ENCODE data around the gene SP140L.

DNA sequence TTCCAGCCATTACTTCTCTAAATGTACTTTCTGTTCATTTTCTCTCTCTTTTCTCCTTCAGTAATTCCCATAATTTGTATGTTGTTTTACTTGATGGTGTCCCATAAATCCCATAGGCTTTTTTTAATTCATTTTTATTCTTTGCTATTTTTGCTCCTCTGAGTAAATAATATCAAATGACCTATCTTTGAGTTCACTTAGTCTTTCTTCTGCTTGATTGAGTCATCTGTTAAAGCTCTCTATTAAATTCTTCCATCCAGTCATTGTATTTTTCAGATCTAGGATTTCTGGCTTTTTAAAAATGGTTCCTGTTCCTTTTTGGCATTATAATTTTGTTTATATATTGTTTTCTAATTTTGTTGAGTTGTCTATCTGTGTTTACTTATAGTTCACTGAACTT lies 102.5 kb downstream of the SP140L start:
- TF ChIP-seq POLR2A (IDR thresholded peaks at IDR 0.05): no peak
- TF ChIP-seq, protein P1, sequence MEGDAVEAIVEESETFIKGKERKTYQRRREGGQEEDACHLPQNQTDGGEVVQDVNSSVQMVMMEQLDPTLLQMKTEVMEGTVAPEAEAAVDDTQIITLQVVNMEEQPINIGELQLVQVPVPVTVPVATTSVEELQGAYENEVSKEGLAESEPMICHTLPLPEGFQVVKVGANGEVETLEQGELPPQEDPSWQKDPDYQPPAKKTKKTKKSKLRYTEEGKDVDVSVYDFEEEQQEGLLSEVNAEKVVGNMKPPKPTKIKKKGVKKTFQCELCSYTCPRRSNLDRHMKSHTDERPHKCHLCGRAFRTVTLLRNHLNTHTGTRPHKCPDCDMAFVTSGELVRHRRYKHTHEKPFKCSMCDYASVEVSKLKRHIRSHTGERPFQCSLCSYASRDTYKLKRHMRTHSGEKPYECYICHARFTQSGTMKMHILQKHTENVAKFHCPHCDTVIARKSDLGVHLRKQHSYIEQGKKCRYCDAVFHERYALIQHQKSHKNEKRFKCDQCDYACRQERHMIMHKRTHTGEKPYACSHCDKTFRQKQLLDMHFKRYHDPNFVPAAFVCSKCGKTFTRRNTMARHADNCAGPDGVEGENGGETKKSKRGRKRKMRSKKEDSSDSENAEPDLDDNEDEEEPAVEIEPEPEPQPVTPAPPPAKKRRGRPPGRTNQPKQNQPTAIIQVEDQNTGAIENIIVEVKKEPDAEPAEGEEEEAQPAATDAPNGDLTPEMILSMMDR (IDR thresholded peaks at IDR 0.05): no peak

Data from prostate gland (tissue), 2 donors.